Fibroblast of upper back skin (primary cell): ENCODE data around the gene PCDHA10.
"Not testable (repeated sequence)": the region's sequence is repeated elsewhere in the genome, so short reads cannot be mapped to it uniquely, and the experiment has no call there.

Experiments used
- DNase-seq: peaks from one replicate; pipeline ENCODE4 v3.0.0-alpha.2; 2013

Gene PCDHA10

GRCh38 chr5:140842798-140843733 is 12.6 kb upstream of the PCDHA10 start:
- DNase-seq = no peak

DNA sequence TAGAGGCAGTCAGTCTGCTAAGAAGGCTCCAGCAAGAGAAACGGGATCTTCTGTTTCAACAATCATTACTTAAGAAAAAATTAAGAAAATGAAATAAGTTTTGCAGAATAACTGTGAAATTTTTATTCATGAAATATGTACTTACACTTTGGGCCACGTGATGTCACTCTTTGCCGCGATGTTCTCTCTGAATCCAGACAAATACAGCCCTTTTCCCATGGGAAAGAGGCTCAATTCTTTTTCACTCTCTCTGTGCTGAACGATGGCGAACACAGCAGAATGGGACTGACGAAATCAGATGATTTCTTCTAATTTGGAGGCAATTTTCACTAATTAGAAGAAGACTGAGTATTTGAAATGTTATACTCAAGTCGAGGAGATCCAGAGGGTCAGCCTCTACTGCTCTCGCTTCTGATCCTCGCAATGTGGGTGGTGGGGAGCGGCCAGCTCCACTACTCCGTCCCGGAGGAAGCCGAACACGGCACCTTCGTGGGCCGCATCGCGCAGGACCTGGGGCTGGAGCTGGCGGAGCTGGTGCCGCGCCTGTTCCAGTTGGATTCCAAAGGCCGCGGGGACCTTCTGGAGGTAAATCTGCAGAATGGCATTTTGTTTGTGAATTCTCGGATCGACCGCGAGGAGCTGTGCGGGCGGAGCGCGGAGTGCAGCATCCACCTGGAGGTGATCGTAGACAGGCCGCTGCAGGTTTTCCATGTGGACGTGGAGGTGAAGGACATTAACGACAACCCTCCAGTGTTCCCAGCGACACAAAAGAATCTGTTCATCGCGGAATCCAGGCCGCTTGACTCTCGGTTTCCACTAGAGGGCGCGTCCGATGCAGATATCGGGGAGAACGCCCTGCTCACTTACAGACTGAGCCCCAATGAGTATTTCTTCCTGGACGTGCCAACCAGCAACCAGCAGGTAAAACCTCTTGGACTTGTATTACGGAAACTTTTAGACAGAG is 7.3 kb upstream of the PCDHA10 start, which contains the start of gene PCDHA9:
Gene PCDHA9, plus strand, starts transcription at position 244 of the 964 bp plus-strand sequence. Its CDS starts 114 bp downstream, at position 358.
- not testable (repeated sequence) for DNase-seq

- not testable (repeated sequence) for DNase-seq
Observed at GRCh38 chr5:140849831-140850634, 5.7 kb upstream of the PCDHA10 start.

GRCh38 chr5:140857177-140857986 is 1.7 kb downstream of the PCDHA10 start:
- DNase-seq = no peak

GRCh38 chr5:140857987-140858240 is 2.2 kb downstream of the PCDHA10 start:
- no peak for DNase-seq

DNA sequence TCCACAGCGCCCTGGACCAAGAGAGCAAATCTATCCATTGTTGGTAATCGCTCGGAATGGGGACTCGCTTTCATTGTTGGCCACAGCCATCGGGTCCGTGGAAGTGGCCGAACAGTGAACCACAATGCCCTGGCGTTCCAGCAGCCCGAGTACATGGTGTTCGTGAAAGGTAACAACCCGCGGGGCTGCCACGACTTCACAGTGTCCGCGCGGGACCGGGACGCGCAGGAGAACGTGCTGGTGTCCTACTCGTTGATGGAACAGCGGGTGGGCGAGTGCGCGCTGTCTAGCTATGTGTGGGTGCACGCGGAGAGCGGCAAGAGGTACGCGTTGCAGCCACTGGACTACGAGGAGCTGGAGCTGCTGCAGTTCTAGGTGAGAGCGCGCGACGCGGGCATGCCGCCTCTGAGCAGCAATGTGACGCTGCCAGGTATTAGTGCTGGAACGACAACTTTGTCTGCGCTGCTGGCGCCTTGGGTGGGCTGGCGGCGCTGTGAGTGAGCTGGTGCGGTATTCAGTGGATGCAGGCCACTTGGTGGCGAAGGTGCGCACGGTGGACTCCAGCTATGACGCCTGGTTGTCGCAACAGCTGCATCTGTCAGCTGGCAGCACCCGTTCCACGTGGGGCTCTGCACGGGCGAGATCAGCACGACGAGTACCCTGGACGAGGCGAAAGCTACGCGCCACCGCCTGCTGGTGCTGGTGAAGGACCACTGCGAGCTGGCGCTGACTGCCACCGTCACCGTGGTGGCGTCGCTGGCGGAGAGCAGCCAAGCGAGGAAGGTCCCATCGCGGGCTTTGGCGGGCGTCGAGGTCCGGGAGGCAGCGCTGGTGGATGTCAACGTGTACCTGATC is 7.0 kb downstream of the PCDHA10 start:
- no peak for DNase-seq

- peak; percentile 3 for DNase-seq
Observed at GRCh38 chr5:140868721-140869554, 13.2 kb downstream of the PCDHA10 start, which contains the start of gene PCDHA11. Gene PCDHA11, plus strand, starts transcription at chr5:140868957. Its CDS starts 147 bp downstream, at chr5:140869104.

DNA sequence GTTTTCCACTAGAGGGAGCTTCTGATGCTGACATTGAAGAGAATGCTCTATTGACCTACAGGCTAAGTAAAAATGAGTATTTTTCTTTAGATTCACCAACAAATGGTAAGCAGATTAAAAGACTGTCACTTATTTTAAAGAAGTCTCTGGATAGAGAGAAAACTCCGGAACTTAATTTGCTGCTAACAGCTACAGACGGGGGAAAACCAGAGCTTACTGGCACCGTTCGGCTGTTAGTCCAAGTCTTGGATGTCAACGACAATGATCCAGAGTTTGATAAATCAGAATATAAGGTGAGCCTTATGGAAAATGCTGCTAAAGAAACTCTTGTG is 13.8 kb downstream of the PCDHA10 start:
- no peak for DNase-seq

- DNase-seq = no peak
Observed at GRCh38 chr5:140870221-140871201, 14.8 kb downstream of the PCDHA10 start.

DNA sequence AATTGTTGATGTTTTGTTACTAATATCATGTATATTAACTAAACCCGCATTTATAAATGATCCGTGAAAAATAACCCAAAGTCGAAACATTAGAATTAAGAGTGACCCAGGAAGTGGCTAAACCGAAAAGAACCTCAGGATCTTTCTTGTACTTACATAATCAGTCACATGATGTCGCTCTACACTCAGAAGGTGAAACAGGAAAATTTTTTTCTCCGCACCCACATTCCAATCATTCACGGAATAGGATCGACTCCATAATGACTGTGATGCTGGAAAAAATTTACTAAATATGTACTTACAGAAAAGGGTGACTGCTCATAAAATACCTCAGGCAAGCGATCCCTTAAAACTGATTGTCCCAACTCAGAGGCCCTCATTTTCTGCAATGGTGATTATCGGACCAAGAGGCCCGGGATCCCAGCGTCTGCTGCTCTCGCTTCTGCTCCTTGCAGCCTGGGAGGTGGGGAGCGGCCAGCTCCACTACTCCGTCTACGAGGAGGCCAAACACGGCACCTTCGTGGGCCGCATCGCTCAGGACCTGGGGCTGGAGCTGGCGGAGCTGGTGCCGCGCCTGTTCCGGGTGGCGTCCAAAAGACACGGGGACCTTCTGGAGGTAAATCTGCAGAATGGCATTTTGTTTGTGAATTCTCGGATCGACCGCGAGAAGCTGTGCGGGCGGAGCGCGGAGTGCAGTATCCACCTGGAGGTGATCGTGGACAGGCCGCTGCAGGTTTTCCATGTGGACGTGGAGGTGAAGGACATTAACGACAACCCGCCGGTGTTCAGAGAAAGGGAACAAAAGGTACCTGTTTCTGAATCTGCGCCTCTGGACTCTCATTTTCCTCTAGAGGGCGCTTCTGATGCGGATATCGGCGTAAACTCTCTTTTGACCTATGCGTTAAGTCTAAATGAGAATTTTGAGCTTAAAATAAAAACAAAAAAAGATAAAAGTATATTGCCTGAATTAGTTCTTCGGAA is 19.7 kb downstream of the PCDHA10 start, which contains the start of gene PCDHA12:
Gene PCDHA12, plus strand, starts transcription at position 224 of the 981 bp plus-strand sequence. Its CDS starts 165 bp downstream, at position 389.
- DNase-seq = no peak

DNA sequence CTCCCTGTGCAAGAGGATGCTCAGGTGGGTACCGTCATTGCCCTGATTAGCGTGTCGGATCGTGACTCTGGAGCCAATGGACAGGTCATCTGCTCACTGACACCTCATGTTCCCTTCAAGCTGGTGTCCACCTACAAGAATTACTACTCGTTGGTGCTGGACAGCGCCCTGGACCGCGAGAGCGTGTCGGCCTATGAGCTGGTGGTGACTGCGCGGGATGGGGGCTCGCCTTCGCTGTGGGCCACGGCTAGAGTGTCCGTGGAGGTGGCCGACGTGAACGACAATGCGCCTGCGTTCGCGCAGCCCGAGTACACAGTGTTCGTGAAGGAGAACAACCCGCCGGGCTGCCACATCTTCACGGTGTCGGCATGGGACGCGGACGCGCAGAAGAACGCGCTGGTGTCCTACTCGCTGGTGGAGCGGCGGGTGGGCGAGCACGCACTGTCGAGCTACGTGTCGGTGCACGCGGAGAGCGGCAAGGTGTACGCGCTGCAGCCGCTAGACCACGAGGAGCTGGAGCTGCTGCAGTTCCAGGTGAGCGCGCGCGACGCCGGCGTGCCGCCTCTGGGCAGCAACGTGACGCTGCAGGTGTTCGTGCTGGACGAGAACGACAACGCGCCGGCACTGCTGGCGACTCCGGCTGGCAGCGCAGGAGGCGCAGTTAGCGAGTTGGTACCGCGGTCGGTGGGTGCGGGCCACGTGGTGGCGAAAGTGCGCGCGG is 21.0 kb downstream of the PCDHA10 start:
- DNase-seq = not testable (repeated sequence)

DNA sequence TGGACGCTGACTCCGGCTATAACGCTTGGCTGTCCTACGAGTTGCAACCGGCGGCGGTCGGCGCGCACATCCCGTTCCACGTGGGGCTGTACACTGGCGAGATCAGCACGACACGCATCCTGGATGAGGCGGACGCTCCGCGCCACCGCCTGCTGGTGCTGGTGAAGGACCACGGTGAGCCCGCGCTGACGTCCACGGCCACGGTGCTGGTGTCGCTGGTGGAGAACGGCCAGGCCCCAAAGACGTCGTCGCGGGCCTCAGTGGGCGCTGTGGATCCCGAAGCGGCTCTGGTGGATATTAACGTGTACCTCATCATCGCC is 21.5 kb downstream of the PCDHA10 start:
- no peak for DNase-seq

GRCh38 chr5:140881889-140882590 is 26.3 kb downstream of the PCDHA10 start, which contains the start of gene PCDHA13:
Gene PCDHA13, plus strand, starts transcription at chr5:140882124. Its CDS starts 145 bp downstream, at chr5:140882269.
- DNase-seq = no peak

DNA sequence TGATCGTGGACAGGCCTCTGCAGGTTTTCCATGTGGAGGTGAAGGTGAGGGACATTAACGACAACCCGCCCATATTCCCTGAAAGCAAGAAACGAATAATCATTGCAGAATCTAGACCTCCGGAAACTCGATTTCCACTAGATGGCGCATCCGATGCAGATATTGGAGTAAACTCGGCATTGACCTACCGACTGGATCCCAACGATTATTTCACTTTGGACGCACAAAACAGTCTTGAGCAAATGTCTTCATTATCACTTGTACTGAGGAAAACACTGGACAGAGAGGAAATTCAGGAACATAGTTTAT is 26.8 kb downstream of the PCDHA10 start:
- no peak for DNase-seq

DNA sequence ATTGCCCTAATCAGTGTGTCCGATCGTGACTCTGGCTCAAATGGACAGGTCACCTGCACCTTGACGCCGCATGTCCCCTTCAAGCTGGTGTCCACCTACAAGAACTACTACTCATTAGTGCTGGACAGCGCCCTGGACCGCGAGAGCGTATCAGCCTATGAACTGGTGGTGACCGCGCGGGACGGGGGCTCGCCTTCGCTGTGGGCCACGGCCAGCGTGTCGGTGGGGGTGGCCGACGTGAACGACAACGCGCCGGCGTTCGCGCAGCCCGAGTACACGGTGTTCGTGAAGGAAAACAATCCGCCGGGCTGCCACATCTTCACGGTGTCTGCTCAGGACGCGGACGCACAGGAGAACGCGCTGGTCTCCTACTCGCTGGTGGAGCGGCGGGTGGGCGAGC is 27.7 kb downstream of the PCDHA10 start:
- DNase-seq = no peak
